Measurements from ENCODE around the gene HDAC11.
"Not testable (repeated sequence)": the region's sequence is repeated elsewhere in the genome, so short reads cannot be mapped to it uniquely, and the experiment has no call there.

The HDAC11 gene

GRCh38 chr3:13493867-13494441, 13.8 kb downstream of the HDAC11 start:
- DNase-seq = no peak

- DNase-seq = peak; percentile 24
Observed at GRCh38 chr3:13494463-13495350, 14.6 kb downstream of the HDAC11 start.

- no peak for DNase-seq
Observed at GRCh38 chr3:13495351-13495813, 15.3 kb downstream of the HDAC11 start.

DNA sequence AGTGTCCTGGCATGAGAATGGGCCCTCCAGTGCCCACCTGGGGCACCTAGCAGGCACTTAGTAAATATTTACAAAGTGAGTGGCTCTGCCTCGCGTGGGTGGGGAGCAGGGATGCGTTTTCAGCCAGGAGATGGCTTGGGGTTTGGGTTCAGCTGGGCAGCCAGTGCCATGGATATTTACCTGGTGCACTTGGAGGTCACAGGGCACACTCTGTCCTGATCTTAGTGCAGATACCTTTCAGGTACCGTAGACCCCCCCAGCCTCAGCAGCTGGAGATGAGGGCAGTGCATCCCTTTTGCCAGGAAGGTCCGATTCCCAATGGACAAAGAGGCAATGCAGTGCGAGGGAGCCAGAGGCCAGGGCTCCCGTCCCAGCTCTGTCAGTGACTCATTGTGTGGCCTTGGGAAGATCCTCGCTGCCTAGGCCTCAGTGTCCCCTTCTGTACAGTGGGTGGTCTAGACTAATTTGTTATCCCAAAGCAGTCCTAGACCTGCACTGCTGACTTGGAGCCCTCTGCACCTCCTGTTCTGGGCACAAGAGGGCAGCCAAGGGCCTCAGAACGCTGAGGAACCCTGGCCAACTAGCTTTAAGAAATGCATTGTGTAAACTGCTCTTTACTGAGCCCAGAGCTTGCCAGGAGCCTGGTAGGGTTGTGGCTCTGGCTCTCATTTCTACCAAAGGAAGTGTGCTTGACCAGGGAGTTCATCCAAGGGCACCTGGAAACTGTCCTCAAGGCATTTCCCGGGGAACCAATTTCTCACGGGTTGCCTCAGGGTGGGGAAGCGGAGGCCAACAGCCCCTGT, 16.0 kb downstream of the HDAC11 start:
- DNase-seq = peak; percentile 71

DNA sequence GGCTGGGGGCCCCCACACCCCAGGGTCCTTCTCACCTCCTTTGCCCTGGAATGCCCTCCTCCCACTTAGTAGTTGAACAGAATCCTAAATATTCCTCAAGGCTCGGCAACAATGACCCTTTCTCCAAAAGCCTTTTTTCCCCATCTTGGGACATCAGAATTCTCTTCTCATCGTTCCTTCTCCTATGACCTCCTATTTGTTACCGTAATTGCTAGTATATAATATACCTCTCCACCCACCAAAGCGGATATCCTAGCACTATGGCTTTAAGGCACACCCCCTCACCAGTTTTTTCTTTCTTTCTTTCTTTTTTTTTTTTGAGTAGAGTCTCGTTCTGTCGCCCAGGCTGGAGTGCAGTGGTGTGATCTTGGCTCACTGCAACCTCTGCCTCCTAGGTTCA, 16.8 kb downstream of the HDAC11 start:
- no peak for DNase-seq

- DNase-seq = no peak
Observed at GRCh38 chr3:13497386-13497785, 17.3 kb downstream of the HDAC11 start.

- DNase-seq = no peak
Observed at GRCh38 chr3:13498354-13499060, 18.4 kb downstream of the HDAC11 start.

DNA sequence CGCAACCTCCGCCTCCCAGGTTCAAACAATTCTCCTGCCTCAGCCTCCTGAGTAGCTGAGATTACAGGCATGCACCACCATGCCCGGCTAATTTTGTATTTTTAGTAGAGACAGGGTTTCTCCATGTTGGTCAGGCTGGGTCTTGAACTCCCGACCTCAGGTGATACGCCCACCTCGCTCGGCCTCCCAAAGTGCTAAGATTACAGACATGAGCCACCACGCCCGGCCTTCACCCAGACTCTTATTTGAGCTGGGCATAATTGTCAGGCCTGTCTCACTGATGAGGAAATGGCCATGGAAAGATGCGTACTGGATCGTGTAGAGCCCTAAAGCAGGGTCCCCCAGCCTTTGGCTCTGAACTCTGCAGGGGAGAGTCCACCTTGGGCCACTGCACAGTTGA, 19.1 kb downstream of the HDAC11 start:
- DNase-seq = not testable (repeated sequence)

- peak; percentile 8 for DNase-seq
Observed at GRCh38 chr3:13500133-13500885, 20.2 kb downstream of the HDAC11 start.

DNA sequence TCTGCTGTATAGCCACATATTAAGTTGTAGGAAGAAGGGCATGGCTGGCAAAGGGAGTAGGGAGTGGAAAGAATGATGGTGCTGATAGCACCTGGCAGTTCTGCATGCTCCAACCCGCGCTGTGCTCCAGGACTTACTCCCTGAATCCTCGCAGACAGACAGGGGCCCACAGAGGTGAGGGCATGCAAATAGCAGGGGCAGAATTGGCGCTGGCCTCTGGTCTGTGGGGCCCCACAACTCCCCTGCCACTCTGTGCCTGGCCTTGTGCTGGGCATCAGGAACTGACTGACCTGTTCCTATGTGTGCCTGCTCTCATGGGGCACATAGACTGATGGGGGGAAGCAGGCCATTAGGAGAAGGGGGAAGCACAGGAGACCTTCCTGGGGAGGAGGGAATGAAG, 20.9 kb downstream of the HDAC11 start:
- no peak for DNase-seq

DNA sequence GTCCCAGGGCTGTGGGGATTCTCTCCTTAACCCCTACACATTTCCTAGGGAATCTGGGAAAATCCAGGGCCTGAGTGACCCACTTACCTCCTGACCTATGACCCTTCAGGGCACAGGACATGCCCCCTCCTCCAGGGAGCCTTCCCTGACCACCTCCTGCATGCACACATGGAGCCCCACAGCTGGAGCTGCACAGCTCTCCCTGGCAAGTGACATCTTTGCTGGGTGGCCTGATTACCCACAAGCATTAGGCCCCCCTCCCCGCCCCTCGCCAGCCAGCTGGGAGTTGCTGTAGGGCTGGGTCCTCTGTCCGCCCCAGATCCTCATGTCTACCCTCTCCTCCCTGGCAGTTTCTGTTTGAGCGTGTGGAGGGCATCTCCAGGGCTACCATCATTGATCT, 21.4 kb downstream of the HDAC11 start:
- DNase-seq = no peak

- no peak for DNase-seq
Observed at GRCh38 chr3:13501958-13502790, 22.1 kb downstream of the HDAC11 start.

DNA sequence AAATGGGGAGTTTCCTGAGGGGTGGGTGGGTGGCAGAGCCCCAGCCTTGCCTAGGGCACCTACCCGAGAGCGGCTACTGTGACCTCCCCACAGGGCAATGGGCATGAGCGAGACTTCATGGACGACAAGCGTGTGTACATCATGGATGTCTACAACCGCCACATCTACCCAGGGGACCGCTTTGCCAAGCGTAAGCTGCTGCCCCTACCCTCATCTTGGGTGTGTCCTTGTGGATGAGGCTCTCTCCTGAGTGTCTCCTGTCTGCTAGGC, 22.6 kb downstream of the HDAC11 start:
- DNase-seq = no peak

GRCh38 chr3:13504161-13504831, 24.2 kb downstream of the HDAC11 start:
- DNase-seq = peak; percentile 41

DNA sequence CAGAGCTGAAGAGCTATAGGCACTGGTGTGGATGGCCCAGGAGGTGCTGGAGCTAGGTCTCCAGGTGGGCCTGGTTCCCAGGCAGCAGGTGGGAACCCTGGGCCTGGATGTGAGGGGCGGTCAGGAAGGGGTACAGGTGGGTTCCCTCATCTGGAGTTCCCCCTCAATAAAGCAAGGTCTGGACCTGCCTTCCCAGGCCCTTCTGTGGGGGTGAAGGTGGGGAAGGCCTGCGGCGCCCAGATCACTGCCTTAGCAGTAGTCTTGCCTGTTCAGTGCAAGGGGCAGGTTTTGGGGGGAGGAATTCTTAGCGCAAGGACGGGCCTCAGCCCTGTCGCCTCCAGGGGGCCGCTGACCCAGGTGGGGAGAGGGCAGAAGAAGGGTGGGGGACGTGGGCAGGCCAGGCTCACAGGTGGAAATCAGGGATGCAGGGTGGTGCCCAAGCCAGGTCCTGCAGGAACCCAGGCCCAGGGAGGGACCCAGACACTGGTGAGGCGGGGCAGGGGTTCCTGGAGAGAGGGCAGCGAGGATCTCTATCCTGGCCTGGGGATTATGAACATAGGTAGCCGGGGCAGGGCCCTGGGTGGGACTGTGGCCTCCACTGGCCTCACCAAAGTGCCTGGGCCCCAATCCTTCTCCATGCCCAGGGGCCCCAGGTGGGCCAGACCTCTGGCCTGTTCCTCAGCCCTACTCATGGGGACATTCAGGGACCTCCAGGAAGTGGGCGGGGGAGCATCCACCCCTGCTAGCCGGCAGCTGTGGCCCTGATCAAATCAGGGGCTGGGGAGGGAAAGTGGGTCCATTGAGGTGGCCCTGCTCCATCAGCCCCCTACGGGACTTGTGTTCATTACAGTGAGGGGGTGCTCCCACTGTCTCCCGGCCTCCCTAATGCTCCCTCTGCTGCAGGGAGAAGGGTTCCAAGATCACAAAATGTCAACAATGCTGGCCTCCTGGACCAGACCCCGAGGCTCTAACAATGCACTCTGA, 25.3 kb downstream of the HDAC11 start:
- DNase-seq = no peak

DNA sequence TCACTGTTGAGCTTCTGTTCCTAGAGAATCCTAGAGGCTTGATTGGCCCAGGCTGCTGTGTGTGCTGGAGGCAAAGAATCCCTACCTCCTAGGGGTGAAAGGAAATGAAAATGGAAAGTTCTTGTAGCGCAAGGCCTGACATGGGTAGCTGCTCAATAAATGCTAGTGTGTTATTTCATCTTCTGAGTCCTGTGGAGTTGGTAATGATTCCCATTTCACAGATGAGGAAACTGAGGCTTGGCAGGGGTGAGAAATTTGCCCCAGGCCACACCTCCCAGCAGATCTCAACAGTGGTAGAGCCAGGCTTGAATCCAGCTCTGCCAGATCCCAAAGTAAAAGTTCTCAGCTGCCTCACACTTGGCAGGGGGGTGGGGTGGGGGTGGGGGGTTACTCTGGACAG, 26.1 kb downstream of the HDAC11 start:
- no peak for DNase-seq

DNA sequence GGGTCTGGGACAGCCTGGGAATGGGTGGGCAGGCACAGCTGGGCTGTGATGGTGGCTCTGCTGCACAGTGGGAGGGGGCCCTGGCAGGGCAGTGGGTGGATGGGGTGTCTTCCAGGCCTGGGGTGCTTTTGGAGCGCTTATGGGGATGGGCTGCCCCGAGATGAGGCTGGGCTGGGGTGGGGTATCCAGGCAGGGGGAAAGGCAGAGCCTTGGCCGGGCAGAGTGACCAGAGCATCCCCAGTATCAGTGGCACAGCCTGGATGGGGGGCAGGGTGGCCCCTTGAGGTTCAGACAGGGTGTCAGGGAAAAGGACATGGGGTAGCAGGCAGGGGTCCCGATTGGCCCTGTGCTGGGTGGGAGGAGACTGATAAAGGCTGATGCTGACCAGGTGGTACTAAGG, 26.6 kb downstream of the HDAC11 start:
- DNase-seq = no peak

GRCh38 chr3:13507247-13507569, 27.1 kb downstream of the HDAC11 start:
- DNase-seq = no peak

GRCh38 chr3:13507570-13508339, 27.6 kb downstream of the HDAC11 start:
- peak; percentile 71 for DNase-seq
